K562 (cell line): ENCODE results near the gene CRABP2. TPM values are rescaled to one million over a fixed set of nuclear protein-coding genes. Genes with fewer than 3 reads are reported as not detected.

ENCODE experiments used
- ILF3 ChIP-seq: fragments of 450-650 bp; IDR thresholded peaks from 2 replicates; pipeline ENCODE4 v1.6.1; 2018; ENCODE audit warnings: antibody characterized with exemption, mild to moderate bottlenecking, moderate library complexity, borderline replicate concordance
- polyA plus RNA-seq, 8 experiments: library from polyadenylated mRNA; depleted of rRNA in 4 of 8; stranded (reverse) in 5 of 8; unstranded in 3 of 8; fragments of >200 nt; fragmentation: Nextera tagmentation in 2 of 8; fragmentation: Illumina TruSeq in 1 of 8; extraction: Ambion mirVana in 2 of 8; extraction: Trizol in 1 of 8; gene quantifications; 2 replicates each; pipeline versions ENCODE4 v1.2.1 to v1.2.3, GENCODE V29; 2011 to 2014; ENCODE audit warnings: inconsistent platforms in 1 of 8, missing spikeins in 1 of 8
- total RNA-seq, 7 experiments: library from RNA; depleted of rRNA in 6 of 7; stranded (reverse); fragments of >200 nt in 6 of 7; fragmentation: Illumina TruSeq in 2 of 7; extraction: Trizol in 2 of 7; gene quantifications; 2 replicates each; pipeline versions ENCODE4 v1.2.1 to v1.2.3, GENCODE V29; 2011 to 2021; ENCODE audit warnings: low replicate concordance in 1 of 7
- TF ChIP-seq, protein P1 (sequence below): sonication (generic); formaldehyde crosslinking; IDR thresholded peaks from 2 replicates; pipeline ENCODE4 v1.8.1; 2023; ENCODE audit warnings: mild to moderate bottlenecking, missing genetic modification reagents
- TF ChIP-seq, protein P2 (sequence below): fragments of 200-600 bp; sonication (generic); IDR thresholded peaks from one replicate; pipeline ENCODE4 v1.6.1; 2012; ENCODE audit warnings: mild to moderate bottlenecking, low read depth, low read length, inconsistent platforms

Gene CRABP2
- total and polyA plus RNA-seq, 9 of the 15 experiments (the other 6 are each of a cell fraction or from before 2014, with no cell fraction given) = 0.30 to 2.5 (median 0.82) TPM

DNA sequence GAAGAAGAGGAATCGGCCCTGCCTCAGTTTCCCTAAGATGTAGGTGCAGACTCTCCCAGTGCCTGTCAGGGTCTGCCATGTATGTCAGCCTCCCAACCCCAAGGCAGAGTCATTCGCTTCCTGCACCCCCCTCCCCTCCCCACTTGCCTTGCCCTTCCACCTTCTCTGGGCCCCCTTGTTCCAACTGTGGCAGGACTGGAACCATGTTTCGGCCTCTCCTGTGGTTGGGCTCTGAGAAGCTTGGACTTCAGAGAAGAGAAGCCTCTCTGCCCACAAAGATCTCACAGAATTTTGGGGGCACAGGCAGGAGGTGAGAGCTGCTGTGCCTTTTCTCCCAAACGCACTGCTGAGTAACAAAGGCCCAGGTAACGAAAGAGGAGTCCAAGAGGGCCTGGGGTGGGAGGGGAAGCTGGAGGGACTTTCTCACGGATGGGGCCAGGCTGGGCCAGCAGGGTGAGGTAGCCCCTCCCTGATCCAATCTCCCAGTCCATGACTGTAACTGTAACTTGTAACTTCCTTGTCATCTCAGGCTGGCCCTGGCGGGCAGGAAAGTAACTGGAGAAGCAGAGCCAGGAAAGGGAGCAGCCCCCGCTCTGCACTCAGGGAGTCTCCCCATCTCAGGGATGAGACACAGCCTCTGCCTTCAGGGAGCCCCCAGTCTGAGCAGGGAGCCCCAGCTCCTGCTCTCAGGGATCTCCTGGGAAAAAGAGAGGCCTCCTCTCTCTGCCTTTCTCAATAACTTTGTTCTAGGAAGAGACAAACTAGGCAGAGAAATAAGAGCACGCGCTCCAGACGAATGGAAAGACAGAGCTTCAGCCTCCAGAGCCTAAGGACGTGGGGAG is 11.3 kb downstream of the CRABP2 start (continued):
- TF ChIP-seq, protein P1, sequence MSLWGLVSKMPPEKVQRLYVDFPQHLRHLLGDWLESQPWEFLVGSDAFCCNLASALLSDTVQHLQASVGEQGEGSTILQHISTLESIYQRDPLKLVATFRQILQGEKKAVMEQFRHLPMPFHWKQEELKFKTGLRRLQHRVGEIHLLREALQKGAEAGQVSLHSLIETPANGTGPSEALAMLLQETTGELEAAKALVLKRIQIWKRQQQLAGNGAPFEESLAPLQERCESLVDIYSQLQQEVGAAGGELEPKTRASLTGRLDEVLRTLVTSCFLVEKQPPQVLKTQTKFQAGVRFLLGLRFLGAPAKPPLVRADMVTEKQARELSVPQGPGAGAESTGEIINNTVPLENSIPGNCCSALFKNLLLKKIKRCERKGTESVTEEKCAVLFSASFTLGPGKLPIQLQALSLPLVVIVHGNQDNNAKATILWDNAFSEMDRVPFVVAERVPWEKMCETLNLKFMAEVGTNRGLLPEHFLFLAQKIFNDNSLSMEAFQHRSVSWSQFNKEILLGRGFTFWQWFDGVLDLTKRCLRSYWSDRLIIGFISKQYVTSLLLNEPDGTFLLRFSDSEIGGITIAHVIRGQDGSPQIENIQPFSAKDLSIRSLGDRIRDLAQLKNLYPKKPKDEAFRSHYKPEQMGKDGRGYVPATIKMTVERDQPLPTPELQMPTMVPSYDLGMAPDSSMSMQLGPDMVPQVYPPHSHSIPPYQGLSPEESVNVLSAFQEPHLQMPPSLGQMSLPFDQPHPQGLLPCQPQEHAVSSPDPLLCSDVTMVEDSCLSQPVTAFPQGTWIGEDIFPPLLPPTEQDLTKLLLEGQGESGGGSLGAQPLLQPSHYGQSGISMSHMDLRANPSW (CRISPR knock-in tag) = no peak
- TF ChIP-seq ILF3 = no peak
- TF ChIP-seq, protein P2, sequence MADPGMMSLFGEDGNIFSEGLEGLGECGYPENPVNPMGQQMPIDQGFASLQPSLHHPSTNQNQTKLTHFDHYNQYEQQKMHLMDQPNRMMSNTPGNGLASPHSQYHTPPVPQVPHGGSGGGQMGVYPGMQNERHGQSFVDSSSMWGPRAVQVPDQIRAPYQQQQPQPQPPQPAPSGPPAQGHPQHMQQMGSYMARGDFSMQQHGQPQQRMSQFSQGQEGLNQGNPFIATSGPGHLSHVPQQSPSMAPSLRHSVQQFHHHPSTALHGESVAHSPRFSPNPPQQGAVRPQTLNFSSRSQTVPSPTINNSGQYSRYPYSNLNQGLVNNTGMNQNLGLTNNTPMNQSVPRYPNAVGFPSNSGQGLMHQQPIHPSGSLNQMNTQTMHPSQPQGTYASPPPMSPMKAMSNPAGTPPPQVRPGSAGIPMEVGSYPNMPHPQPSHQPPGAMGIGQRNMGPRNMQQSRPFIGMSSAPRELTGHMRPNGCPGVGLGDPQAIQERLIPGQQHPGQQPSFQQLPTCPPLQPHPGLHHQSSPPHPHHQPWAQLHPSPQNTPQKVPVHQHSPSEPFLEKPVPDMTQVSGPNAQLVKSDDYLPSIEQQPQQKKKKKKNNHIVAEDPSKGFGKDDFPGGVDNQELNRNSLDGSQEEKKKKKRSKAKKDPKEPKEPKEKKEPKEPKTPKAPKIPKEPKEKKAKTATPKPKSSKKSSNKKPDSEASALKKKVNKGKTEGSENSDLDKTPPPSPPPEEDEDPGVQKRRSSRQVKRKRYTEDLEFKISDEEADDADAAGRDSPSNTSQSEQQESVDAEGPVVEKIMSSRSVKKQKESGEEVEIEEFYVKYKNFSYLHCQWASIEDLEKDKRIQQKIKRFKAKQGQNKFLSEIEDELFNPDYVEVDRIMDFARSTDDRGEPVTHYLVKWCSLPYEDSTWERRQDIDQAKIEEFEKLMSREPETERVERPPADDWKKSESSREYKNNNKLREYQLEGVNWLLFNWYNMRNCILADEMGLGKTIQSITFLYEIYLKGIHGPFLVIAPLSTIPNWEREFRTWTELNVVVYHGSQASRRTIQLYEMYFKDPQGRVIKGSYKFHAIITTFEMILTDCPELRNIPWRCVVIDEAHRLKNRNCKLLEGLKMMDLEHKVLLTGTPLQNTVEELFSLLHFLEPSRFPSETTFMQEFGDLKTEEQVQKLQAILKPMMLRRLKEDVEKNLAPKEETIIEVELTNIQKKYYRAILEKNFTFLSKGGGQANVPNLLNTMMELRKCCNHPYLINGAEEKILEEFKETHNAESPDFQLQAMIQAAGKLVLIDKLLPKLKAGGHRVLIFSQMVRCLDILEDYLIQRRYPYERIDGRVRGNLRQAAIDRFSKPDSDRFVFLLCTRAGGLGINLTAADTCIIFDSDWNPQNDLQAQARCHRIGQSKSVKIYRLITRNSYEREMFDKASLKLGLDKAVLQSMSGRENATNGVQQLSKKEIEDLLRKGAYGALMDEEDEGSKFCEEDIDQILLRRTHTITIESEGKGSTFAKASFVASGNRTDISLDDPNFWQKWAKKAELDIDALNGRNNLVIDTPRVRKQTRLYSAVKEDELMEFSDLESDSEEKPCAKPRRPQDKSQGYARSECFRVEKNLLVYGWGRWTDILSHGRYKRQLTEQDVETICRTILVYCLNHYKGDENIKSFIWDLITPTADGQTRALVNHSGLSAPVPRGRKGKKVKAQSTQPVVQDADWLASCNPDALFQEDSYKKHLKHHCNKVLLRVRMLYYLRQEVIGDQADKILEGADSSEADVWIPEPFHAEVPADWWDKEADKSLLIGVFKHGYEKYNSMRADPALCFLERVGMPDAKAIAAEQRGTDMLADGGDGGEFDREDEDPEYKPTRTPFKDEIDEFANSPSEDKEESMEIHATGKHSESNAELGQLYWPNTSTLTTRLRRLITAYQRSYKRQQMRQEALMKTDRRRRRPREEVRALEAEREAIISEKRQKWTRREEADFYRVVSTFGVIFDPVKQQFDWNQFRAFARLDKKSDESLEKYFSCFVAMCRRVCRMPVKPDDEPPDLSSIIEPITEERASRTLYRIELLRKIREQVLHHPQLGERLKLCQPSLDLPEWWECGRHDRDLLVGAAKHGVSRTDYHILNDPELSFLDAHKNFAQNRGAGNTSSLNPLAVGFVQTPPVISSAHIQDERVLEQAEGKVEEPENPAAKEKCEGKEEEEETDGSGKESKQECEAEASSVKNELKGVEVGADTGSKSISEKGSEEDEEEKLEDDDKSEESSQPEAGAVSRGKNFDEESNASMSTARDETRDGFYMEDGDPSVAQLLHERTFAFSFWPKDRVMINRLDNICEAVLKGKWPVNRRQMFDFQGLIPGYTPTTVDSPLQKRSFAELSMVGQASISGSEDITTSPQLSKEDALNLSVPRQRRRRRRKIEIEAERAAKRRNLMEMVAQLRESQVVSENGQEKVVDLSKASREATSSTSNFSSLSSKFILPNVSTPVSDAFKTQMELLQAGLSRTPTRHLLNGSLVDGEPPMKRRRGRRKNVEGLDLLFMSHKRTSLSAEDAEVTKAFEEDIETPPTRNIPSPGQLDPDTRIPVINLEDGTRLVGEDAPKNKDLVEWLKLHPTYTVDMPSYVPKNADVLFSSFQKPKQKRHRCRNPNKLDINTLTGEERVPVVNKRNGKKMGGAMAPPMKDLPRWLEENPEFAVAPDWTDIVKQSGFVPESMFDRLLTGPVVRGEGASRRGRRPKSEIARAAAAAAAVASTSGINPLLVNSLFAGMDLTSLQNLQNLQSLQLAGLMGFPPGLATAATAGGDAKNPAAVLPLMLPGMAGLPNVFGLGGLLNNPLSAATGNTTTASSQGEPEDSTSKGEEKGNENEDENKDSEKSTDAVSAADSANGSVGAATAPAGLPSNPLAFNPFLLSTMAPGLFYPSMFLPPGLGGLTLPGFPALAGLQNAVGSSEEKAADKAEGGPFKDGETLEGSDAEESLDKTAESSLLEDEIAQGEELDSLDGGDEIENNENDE = no peak
